NB4 (cell line): ENCODE data around the gene ST6GALNAC3.

Experiments used
- CTCF ChIP-seq: IDR thresholded peaks from one replicate; pipeline ENCODE4 v1.5.1; 2012; ENCODE audit warnings: low read depth, low read length
- POLR2A ChIP-seq: IDR thresholded peaks from 2 replicates; pipeline ENCODE4 v1.6.1; 2011; ENCODE audit warnings: mild to moderate bottlenecking; ENCODE audit not compliant: insufficient read length; ENCODE audit errors: extremely low read depth

GRCh38 chr1:76153841-76154205 lies 79.3 kb downstream of the ST6GALNAC3 start:
- no peak for TF ChIP-seq CTCF
- no peak for TF ChIP-seq POLR2A
